ENCODE results near the gene AP2A1. TPM values are rescaled to one million over a fixed set of nuclear protein-coding genes. Genes with fewer than 3 reads are reported as not detected.

The AP2A1 gene
- total and polyA plus RNA-seq, 2 of the 13 experiments (the other 11 are each of a cell fraction or from before 2014, with no cell fraction given) = 22.7 to 39.7 TPM

- no peak for TF ChIP-seq ZBTB40 (IDR thresholded peaks at IDR 0.05)
- peak; percentile 53 for TF ChIP-seq ZBTB40 (CRISPR knock-in tag; IDR thresholded peaks at IDR 0.05)
- peak in 1 of 2 experiments; percentile 28; a peak in 1 of 4 replicates for TF ChIP-seq EP300 (IDR thresholded peaks at IDR 0.05; ENCODE audit: low read depth in 2 of 2, low read length in 2 of 2)
- no peak for TF ChIP-seq EP300 (CRISPR knock-in tag; IDR thresholded peaks at IDR 0.05; ENCODE audit: borderline replicate concordance)
- 0 out of 2 replicates have a peak, but pooled peaks have one; percentile 25 for TF ChIP-seq ZNF543 (CRISPR knock-in tag; IDR thresholded peaks at IDR 0.05)
- no peak for TF ChIP-seq IKZF4 (CRISPR knock-in tag; IDR thresholded peaks at IDR 0.05; ENCODE audit: borderline replicate concordance, low read depth, not compliant biosample characterization)
- TF ChIP-seq RORA (CRISPR knock-in tag; IDR thresholded peaks at IDR 0.05) = no peak
- peak; percentile 32; the same call in 1 of the 2 replicates for TF ChIP-seq NFYB (CRISPR knock-in tag; IDR thresholded peaks at IDR 0.05)
- TF ChIP-seq KIAA2018 (CRISPR knock-in tag; IDR thresholded peaks at IDR 0.05; ENCODE audit: borderline replicate concordance) = no peak
- TF ChIP-seq FIP1L1 (IDR thresholded peaks at IDR 0.05; ENCODE audit: borderline replicate concordance, insufficient read depth, low read depth, low read length) = no peak
- no peak for TF ChIP-seq ZNF792 (CRISPR knock-in tag; IDR thresholded peaks at IDR 0.05)
Measured at GRCh38 chr19:49771674-49772139, 4.9 kb downstream of the AP2A1 start (continued).
